KMS-11 (cell line): ENCODE data around the gene TUBA8.
"Not testable (repeated sequence)": the region's sequence is repeated elsewhere in the genome, so short reads cannot be mapped to it uniquely, and the experiment has no call there.

Source experiments
- H2AFZ ChIP-seq: fragments of 200-600 bp; sonication (generic); 2 replicates; pipeline ENCODE4 v1.6.1; 2016; ENCODE audit warnings: antibody characterized with exemption, mixed run types, low read depth
- H3K27ac ChIP-seq: fragments of 200-600 bp; sonication (generic); 2 replicates; pipeline ENCODE4 v1.6.1; 2016; ENCODE audit warnings: mild to moderate bottlenecking, mixed run types
- H3K27me3 ChIP-seq: fragments of 200-600 bp; sonication (generic); 2 replicates; pipeline ENCODE4 v1.6.1; 2017; ENCODE audit warnings: mild to moderate bottlenecking, low read depth, mixed run types, moderate library complexity; ENCODE audit not compliant: insufficient read depth
- H3K36me3 ChIP-seq: fragments of 200-600 bp; sonication (generic); 2 replicates; pipeline ENCODE4 v1.6.1; 2017; ENCODE audit warnings: mild to moderate bottlenecking, mixed run types; ENCODE audit not compliant: insufficient read depth
- H3K4me1 ChIP-seq: fragments of 200-600 bp; sonication (generic); 2 replicates; pipeline ENCODE4 v1.6.1; 2016; ENCODE audit warnings: mild to moderate bottlenecking, low read depth, mixed run types; ENCODE audit not compliant: poor library complexity, severe bottlenecking
- H3K4me2 ChIP-seq: fragments of 200-600 bp; sonication (generic); 2 replicates; pipeline ENCODE4 v1.7.0; 2016; ENCODE audit warnings: mild to moderate bottlenecking, mixed run types
- H3K4me3 ChIP-seq: fragments of 200-600 bp; sonication (generic); IDR thresholded peaks from 2 replicates; pipeline ENCODE4 v1.6.1; 2017; ENCODE audit warnings: low read depth, low read length, mixed read lengths; ENCODE audit not compliant: insufficient read depth
- H3K79me2 ChIP-seq: fragments of 200-600 bp; sonication (generic); 2 replicates; pipeline ENCODE4 v1.6.1; 2016; ENCODE audit warnings: low read depth, mixed run types; ENCODE audit not compliant: insufficient read depth
- H3K9ac ChIP-seq: fragments of 200-600 bp; sonication (generic); 2 replicates; pipeline ENCODE4 v1.6.1; 2016; ENCODE audit warnings: mild to moderate bottlenecking, mixed run types
- H4K20me1 ChIP-seq: fragments of 200-600 bp; sonication (generic); 2 replicates; pipeline ENCODE4 v1.6.1; 2016; ENCODE audit warnings: mild to moderate bottlenecking, mixed run types; ENCODE audit not compliant: insufficient read depth
- CTCF ChIP-seq: fragments of 200-600 bp; sonication (generic); conservative IDR thresholded peaks from 2 replicates; pipeline ENCODE4 v1.6.1; 2017; ENCODE audit warnings: low read depth, mild to moderate bottlenecking, antibody characterized with exemption, low read length, moderate library complexity, mixed read lengths

The TUBA8 gene

GRCh38 chr22:18148293-18148965, 37.8 kb downstream of the TUBA8 start:
- peaks cover 14% of the 10 kb centered on the region for H3K4me1 ChIP-seq
- no peak overlapping the region for H3K9ac ChIP-seq
- no peaks in the 10 kb centered on the region for H3K27me3 ChIP-seq
- H3K4me2 ChIP-seq, result peak overlapping the region; percentile 63
- no peak overlapping the region for H2AFZ ChIP-seq
- H3K36me3 ChIP-seq, result no peaks in the 10 kb centered on the region
- H3K79me2 ChIP-seq, result no peaks in the 10 kb centered on the region
- H3K4me3 ChIP-seq, result no peak overlapping the region
- no peaks in the 10 kb centered on the region for H4K20me1 ChIP-seq
- no peak for TF ChIP-seq CTCF
- H3K27ac ChIP-seq, result no peak overlapping the region

DNA sequence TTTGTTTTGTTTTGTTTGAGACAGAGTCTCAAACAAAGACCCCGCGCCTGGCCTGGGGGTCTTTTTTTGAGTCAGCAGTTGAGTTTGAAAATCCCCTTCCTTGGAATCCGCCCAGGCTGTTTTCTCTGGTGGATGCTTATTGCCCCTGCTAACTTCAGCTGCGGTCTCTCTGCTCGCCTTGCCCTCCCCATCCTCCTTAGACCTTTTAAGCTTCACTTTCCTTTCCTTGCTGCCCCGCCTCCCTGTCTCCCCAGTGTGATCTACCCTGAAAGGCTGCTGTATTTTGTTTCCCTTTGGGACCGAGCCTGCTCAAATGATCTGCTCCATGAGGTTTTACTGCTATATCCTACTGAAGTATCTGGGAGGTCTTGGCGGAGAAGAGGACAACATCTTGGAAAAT, 41.9 kb downstream of the TUBA8 start:
- Histone ChIP-seq H3K9ac (no peak overlapping the region), H2AFZ (no peak overlapping the region), H3K4me1 (peaks cover 14% of the 10 kb centered on the region), H3K79me2 (no peaks in the 10 kb centered on the region), H4K20me1 (no peaks in the 10 kb centered on the region), H3K4me3 (no peak overlapping the region), H3K36me3 (no peaks in the 10 kb centered on the region), H3K27me3 (no peaks in the 10 kb centered on the region), H3K4me2 (no peak overlapping the region), H3K27ac (no peak overlapping the region)
- TF ChIP-seq CTCF, result no peak

DNA sequence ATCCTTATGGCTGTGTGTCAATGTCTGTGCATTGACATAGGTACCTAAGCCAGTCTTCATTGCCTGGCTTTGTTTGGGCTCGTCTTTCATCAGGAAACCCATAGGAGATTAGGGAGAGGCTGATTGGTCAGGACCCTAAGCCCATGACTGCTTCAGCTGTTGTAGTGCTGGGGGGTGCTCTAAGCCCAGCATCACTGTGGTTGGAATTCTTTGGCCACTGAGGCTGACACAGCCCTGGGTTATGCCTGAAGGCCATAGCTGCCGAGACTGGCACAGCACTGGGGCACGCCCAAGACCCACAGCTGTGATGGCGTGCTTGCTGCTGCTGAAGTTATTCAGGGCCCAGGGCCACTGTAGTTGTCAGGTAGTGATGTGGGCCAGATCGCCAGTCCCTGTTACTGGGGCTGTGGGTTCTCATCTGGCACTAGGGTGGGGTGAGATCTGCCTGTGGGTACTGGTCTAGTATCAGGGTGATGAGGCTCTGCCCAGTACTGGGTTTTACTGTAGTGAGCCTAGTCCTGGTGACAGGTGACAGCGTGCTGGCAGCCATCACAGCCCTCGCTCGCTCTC, 44.3 kb downstream of the TUBA8 start:
- Histone ChIP-seq H3K36me3 (no peaks in the 10 kb centered on the region), H4K20me1 (no peaks in the 10 kb centered on the region), H2AFZ (no peak overlapping the region), H3K27me3 (no peaks in the 10 kb centered on the region), H3K4me2 (no peak overlapping the region), H3K4me1 (peaks cover 6% of the 10 kb centered on the region), H3K27ac (no peak overlapping the region), H3K4me3 (no peak overlapping the region), H3K9ac (no peak overlapping the region), H3K79me2 (no peaks in the 10 kb centered on the region)
- TF ChIP-seq CTCF, result no peak

- not testable (repeated sequence) for H4K20me1 ChIP-seq, H3K4me3 ChIP-seq, H3K9ac ChIP-seq, H2AFZ ChIP-seq, H3K27ac ChIP-seq, H3K4me1 ChIP-seq, H3K36me3 ChIP-seq, H3K4me2 ChIP-seq, H3K79me2 ChIP-seq, H3K27me3 ChIP-seq
Observed at GRCh38 chr22:18155546-18155945, 44.9 kb downstream of the TUBA8 start.
